ENCODE data around the gene PRDM4. TPM values are rescaled to one million over a fixed set of nuclear protein-coding genes. Genes with fewer than 3 reads are reported as not detected.

Gene PRDM4
- total and polyA plus RNA-seq, 2 of the 13 experiments (the other 11 are each of a cell fraction or from before 2014, with no cell fraction given): 9.9 to 15.3 TPM

DNA sequence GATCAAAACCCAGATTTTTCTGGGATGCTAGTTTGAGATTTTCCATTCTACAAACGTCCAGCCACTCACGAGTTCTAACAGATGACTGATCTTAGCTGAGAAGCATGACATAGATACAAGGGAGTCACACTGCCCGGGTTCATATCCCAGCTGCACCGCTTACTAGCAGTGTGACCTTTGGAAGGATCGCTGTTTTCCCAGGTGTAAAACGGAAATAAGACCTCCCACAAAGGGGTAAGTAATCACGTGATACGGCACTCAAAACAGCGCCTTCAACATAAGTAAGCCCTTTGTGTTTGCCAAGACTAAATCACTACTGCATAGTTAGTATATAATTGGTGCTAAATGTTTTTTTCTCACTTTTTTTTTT, 76.0 kb downstream of the PRDM4 start (continued):
- TF ChIP-seq KLF11 (CRISPR knock-in tag; IDR thresholded peaks at IDR 0.05): 0 out of 2 replicates have a peak, but pooled peaks have one; percentile 9
- no peak for TF ChIP-seq THAP7 (CRISPR knock-in tag; IDR thresholded peaks at IDR 0.05)
- no peak for TF ChIP-seq RBFOX2 (IDR thresholded peaks at IDR 0.05; ENCODE audit: low read depth, low read length)
- TF ChIP-seq KDM3A (CRISPR knock-in tag; IDR thresholded peaks at IDR 0.05; ENCODE audit: low read depth): no peak
- TF ChIP-seq, protein P1, sequence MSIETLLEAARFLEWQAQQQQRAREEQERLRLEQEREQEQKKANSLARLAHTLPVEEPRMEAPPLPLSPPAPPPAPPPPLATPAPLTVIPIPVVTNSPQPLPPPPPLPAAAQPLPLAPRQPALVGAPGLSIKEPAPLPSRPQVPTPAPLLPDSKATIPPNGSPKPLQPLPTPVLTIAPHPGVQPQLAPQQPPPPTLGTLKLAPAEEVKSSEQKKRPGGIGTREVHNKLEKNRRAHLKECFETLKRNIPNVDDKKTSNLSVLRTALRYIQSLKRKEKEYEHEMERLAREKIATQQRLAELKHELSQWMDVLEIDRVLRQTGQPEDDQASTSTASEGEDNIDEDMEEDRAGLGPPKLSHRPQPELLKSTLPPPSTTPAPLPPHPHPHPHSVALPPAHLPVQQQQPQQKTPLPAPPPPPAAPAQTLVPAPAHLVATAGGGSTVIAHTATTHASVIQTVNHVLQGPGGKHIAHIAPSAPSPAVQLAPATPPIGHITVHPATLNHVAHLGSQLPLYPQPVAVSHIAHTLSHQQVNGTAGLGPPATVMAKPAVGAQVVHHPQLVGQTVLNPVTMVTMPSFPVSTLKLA (IDR thresholded peaks at IDR 0.05): no peak
- no peak for TF ChIP-seq HHEX (CRISPR knock-in tag; IDR thresholded peaks at IDR 0.05)
- TF ChIP-seq SAP130 (CRISPR knock-in tag; IDR thresholded peaks at IDR 0.05; ENCODE audit: low read depth): no peak
- no peak for TF ChIP-seq NFE2L2 (IDR thresholded peaks at IDR 0.05; ENCODE audit: low read length)
- TF ChIP-seq PAWR (CRISPR knock-in tag; IDR thresholded peaks at IDR 0.05; ENCODE audit: borderline replicate concordance): no peak
- TF ChIP-seq SPEN (CRISPR knock-in tag; IDR thresholded peaks at IDR 0.05; ENCODE audit: low read depth): peak; percentile 23; the same call in 1 of the 2 replicates
- no peak for TF ChIP-seq SRSF4 (IDR thresholded peaks at IDR 0.05; ENCODE audit: low read depth, low read length, poor library complexity, severe bottlenecking)
- no peak for TF ChIP-seq SNAPC5 (CRISPR knock-in tag; IDR thresholded peaks at IDR 0.05; ENCODE audit: borderline replicate concordance)
- TF ChIP-seq, protein P2, sequence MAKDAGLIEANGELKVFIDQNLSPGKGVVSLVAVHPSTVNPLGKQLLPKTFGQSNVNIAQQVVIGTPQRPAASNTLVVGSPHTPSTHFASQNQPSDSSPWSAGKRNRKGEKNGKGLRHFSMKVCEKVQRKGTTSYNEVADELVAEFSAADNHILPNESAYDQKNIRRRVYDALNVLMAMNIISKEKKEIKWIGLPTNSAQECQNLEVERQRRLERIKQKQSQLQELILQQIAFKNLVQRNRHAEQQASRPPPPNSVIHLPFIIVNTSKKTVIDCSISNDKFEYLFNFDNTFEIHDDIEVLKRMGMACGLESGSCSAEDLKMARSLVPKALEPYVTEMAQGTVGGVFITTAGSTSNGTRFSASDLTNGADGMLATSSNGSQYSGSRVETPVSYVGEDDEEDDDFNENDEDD (CRISPR knock-in tag; IDR thresholded peaks at IDR 0.05; ENCODE audit: borderline replicate concordance): no peak; the same call in 1 of the 2 replicates
- TF ChIP-seq ZNF567 (CRISPR knock-in tag; IDR thresholded peaks at IDR 0.05; ENCODE audit: borderline replicate concordance): no peak
- TF ChIP-seq ZNF7 (CRISPR knock-in tag; IDR thresholded peaks at IDR 0.05): 0 out of 2 replicates have a peak, but pooled peaks have one; percentile 8
- TF ChIP-seq, protein P3, sequence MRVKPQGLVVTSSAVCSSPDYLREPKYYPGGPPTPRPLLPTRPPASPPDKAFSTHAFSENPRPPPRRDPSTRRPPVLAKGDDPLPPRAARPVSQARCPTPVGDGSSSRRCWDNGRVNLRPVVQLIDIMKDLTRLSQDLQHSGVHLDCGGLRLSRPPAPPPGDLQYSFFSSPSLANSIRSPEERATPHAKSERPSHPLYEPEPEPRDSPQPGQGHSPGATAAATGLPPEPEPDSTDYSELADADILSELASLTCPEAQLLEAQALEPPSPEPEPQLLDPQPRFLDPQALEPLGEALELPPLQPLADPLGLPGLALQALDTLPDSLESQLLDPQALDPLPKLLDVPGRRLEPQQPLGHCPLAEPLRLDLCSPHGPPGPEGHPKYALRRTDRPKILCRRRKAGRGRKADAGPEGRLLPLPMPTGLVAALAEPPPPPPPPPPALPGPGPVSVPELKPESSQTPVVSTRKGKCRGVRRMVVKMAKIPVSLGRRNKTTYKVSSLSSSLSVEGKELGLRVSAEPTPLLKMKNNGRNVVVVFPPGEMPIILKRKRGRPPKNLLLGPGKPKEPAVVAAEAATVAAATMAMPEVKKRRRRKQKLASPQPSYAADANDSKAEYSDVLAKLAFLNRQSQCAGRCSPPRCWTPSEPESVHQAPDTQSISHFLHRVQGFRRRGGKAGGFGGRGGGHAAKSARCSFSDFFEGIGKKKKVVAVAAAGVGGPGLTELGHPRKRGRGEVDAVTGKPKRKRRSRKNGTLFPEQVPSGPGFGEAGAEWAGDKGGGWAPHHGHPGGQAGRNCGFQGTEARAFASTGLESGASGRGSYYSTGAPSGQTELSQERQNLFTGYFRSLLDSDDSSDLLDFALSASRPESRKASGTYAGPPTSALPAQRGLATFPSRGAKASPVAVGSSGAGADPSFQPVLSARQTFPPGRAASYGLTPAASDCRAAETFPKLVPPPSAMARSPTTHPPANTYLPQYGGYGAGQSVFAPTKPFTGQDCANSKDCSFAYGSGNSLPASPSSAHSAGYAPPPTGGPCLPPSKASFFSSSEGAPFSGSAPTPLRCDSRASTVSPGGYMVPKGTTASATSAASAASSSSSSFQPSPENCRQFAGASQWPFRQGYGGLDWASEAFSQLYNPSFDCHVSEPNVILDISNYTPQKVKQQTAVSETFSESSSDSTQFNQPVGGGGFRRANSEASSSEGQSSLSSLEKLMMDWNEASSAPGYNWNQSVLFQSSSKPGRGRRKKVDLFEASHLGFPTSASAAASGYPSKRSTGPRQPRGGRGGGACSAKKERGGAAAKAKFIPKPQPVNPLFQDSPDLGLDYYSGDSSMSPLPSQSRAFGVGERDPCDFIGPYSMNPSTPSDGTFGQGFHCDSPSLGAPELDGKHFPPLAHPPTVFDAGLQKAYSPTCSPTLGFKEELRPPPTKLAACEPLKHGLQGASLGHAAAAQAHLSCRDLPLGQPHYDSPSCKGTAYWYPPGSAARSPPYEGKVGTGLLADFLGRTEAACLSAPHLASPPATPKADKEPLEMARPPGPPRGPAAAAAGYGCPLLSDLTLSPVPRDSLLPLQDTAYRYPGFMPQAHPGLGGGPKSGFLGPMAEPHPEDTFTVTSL (CRISPR knock-in tag; IDR thresholded peaks at IDR 0.05; ENCODE audit: borderline replicate concordance): no peak
- 0 out of 2 replicates have a peak, but pooled peaks have one; percentile 14 for TF ChIP-seq HCFC1 (IDR thresholded peaks at IDR 0.05; ENCODE audit: low read depth, low read length)
- peak; percentile 90 for TF ChIP-seq USF2 (IDR thresholded peaks at IDR 0.05; ENCODE audit: low read depth, low read length)
- peak; percentile 86; the same call in 1 of the 2 replicates for TF ChIP-seq USF2 (CRISPR knock-in tag; IDR thresholded peaks at IDR 0.05; ENCODE audit: borderline replicate concordance)
- no peak for TF ChIP-seq ZNF850 (CRISPR knock-in tag; conservative IDR thresholded peaks at IDR 0.05)
